Smooth muscle cell (in vitro differentiated cells): Measurements from ENCODE around the gene TRMT6. TPM values are rescaled to one million over a fixed set of nuclear protein-coding genes. Genes with fewer than 3 reads are reported as not detected.

Experiments
- DNase-seq: peaks from one replicate; lab custom pipeline; 2025; ENCODE audit not compliant: unreplicated experiment; lab: John Stamatoyannopoulos, UW
- H2AFZ ChIP-seq: fragments of 200-600 bp; sonication (generic); 2 replicates; pipeline ENCODE4 v1.6.0; 2016; ENCODE audit warnings: antibody characterized with exemption, low read depth, mild to moderate bottlenecking
- H3F3A ChIP-seq: fragments of 200-600 bp; sonication (generic); 2 replicates; pipeline ENCODE4 v1.6.0; 2017; ENCODE audit warnings: antibody characterized with exemption, low read depth
- H3K27ac ChIP-seq: fragments of 200-600 bp; sonication (generic); 2 replicates; pipeline ENCODE4 v1.5.1; 2016; ENCODE audit warnings: low read depth, mild to moderate bottlenecking
- H3K27me3 ChIP-seq: fragments of 200-600 bp; sonication (generic); 2 replicates; pipeline ENCODE4 v1.6.1; 2016; ENCODE audit warnings: low read depth, mild to moderate bottlenecking
- H3K36me3 ChIP-seq: fragments of 200-600 bp; sonication (generic); 2 replicates; pipeline ENCODE4 v1.5.1; 2016; ENCODE audit warnings: low read depth
- H3K4me1 ChIP-seq: fragments of 200-600 bp; sonication (generic); 2 replicates; pipeline ENCODE4 v1.5.1; 2016; ENCODE audit warnings: low read depth
- H3K4me2 ChIP-seq: fragments of 200-600 bp; sonication (generic); 2 replicates; pipeline ENCODE4 v1.6.0; 2016; ENCODE audit warnings: mild to moderate bottlenecking
- H3K4me3 ChIP-seq: fragments of 200-600 bp; sonication (generic); 2 replicates; pipeline ENCODE4 v1.5.1; 2016; ENCODE audit warnings: mild to moderate bottlenecking
- H3K79me2 ChIP-seq: fragments of 200-600 bp; sonication (generic); 2 replicates; pipeline ENCODE4 v1.6.0; 2016; ENCODE audit warnings: low read depth, mild to moderate bottlenecking
- H3K9ac ChIP-seq: fragments of 200-600 bp; sonication (generic); 2 replicates; pipeline ENCODE4 v1.6.0; 2016; ENCODE audit warnings: low read depth
- H3K9me3 ChIP-seq: fragments of 200-600 bp; sonication (generic); replicated peaks from 2 replicates; pipeline ENCODE4 v1.5.1; 2016; ENCODE audit warnings: low read depth
- H4K20me1 ChIP-seq: fragments of 200-600 bp; sonication (generic); 2 replicates; pipeline ENCODE4 v1.6.0; 2016; ENCODE audit warnings: low read depth
- WGBS: methylation state at CpG from one replicate; pipeline ENCODE4 v1.1.7; 2016; ENCODE audit warnings: low lambda C conversion rate; 5-methylcytosine and 5-hydroxymethylcytosine counted together
- polyA plus RNA-seq: library from polyadenylated mRNA; unstranded; fragments of >200 nt; fragmentation: Nextera tagmentation; extraction: Ambion mirVana; gene quantifications from 2 replicates; pipeline ENCODE4 v1.2.1, GENCODE V29; 2016
- total RNA-seq: library from RNA; depleted of rRNA; stranded (reverse); fragments of >200 nt; gene quantifications from 2 replicates; pipeline ENCODE4 v1.2.3, GENCODE V29; 2014
- TF ChIP-seq, protein P1 (sequence below): fragments of 200-600 bp; sonication (generic); IDR thresholded peaks from 2 replicates; pipeline ENCODE4 v1.5.1; 2017; ENCODE audit warnings: borderline replicate concordance, mild to moderate bottlenecking, antibody characterized with exemption; ENCODE audit not compliant: insufficient read depth, poor library complexity, severe bottlenecking

Gene TRMT6
- total and polyA plus RNA-seq, 2 experiments from 2014 or later, result 6.0 to 6.3 TPM

DNA sequence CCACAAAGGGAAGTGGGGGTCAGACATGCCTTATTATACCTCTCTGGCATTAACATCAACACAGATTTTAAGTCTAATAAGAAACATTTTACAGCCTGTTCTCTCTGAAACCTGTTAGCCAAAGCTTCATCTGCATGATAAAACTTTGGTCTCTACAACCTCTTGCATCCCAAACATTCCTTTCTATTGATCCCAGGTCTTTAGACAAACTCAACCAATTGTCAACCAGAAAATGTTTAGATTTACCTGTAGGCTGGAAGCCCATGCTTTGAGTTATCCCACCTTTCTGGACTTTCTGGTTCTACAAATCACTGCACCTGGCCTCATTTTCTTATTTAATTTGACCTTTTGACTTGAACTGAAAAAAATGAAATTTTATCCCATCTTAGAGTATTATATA lies 20.9 kb upstream of the TRMT6 start:
- Histone ChIP-seq H3K9ac (no peak overlapping the region), H4K20me1 (no peaks in the 10 kb centered on the region), H3K27ac (no peak overlapping the region), H3K4me3 (no peak overlapping the region), H3K4me1 (no peaks in the 10 kb centered on the region), H2AFZ (no peak overlapping the region), H3K79me2 (no peaks in the 10 kb centered on the region), H3K9me3 (no peaks in the 10 kb centered on the region), H3K36me3 (peaks cover 8% of the 10 kb centered on the region), H3K27me3 (no peaks in the 10 kb centered on the region), H3F3A (no peaks in the 10 kb centered on the region), H3K4me2 (no peak overlapping the region)
- no peak for DNase-seq
- TF ChIP-seq, protein P1, sequence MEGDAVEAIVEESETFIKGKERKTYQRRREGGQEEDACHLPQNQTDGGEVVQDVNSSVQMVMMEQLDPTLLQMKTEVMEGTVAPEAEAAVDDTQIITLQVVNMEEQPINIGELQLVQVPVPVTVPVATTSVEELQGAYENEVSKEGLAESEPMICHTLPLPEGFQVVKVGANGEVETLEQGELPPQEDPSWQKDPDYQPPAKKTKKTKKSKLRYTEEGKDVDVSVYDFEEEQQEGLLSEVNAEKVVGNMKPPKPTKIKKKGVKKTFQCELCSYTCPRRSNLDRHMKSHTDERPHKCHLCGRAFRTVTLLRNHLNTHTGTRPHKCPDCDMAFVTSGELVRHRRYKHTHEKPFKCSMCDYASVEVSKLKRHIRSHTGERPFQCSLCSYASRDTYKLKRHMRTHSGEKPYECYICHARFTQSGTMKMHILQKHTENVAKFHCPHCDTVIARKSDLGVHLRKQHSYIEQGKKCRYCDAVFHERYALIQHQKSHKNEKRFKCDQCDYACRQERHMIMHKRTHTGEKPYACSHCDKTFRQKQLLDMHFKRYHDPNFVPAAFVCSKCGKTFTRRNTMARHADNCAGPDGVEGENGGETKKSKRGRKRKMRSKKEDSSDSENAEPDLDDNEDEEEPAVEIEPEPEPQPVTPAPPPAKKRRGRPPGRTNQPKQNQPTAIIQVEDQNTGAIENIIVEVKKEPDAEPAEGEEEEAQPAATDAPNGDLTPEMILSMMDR, result no peak

- peaks cover 8% of the 10 kb centered on the region for H3K36me3 ChIP-seq
- H3K4me1 ChIP-seq, result no peaks in the 10 kb centered on the region
- H2AFZ ChIP-seq, result no peak overlapping the region
- no peak overlapping the region for H3K4me3 ChIP-seq
- WGBS, result 100% methylated on average over 2 of the region's 2 CpGs
- H3K27ac ChIP-seq, result no peak overlapping the region
- TF ChIP-seq, protein P1, result no peak
- no peak overlapping the region for H3K9ac ChIP-seq
- no peak overlapping the region for H3K4me2 ChIP-seq
- H3K79me2 ChIP-seq, result no peaks in the 10 kb centered on the region
- H3K9me3 ChIP-seq, result no peaks in the 10 kb centered on the region
- H3F3A ChIP-seq, result no peaks in the 10 kb centered on the region
- no peak for DNase-seq
- H4K20me1 ChIP-seq, result no peaks in the 10 kb centered on the region
- no peaks in the 10 kb centered on the region for H3K27me3 ChIP-seq
Measured at GRCh38 chr20:5970381-5970780, 20.0 kb upstream of the TRMT6 start.

- peaks cover 8% of the 10 kb centered on the region for H3K36me3 ChIP-seq
- DNase-seq, result no peak
Measured at GRCh38 chr20:5969940-5970339, 19.6 kb upstream of the TRMT6 start.

GRCh38 chr20:5969348-5969935 lies 19.1 kb upstream of the TRMT6 start:
- H3K79me2 ChIP-seq, result no peaks in the 10 kb centered on the region
- no peak overlapping the region for H3K9ac ChIP-seq
- no peak overlapping the region for H3K27ac ChIP-seq
- no peaks in the 10 kb centered on the region for H3K9me3 ChIP-seq
- TF ChIP-seq, protein P1, result no peak
- H2AFZ ChIP-seq, result no peak overlapping the region
- peaks cover 8% of the 10 kb centered on the region for H3K36me3 ChIP-seq
- no peak overlapping the region for H3K4me2 ChIP-seq
- no peak for DNase-seq
- no peaks in the 10 kb centered on the region for H3F3A ChIP-seq
- no peak overlapping the region for H3K4me3 ChIP-seq
- no peaks in the 10 kb centered on the region for H3K4me1 ChIP-seq
- H3K27me3 ChIP-seq, result no peaks in the 10 kb centered on the region
- WGBS, result 80% methylated on average over 9 of the region's 9 CpGs
- no peaks in the 10 kb centered on the region for H4K20me1 ChIP-seq

More at GRCh38 chr20:5969940-5970339, 19.6 kb upstream of the TRMT6 start:
- no peaks in the 10 kb centered on the region for H4K20me1 ChIP-seq
- no peak overlapping the region for H3K4me3 ChIP-seq
- no peaks in the 10 kb centered on the region for H3K4me1 ChIP-seq
- no peaks in the 10 kb centered on the region for H3K9me3 ChIP-seq
- TF ChIP-seq, protein P1, result no peak
- H3K4me2 ChIP-seq, result no peak overlapping the region
- H2AFZ ChIP-seq, result no peak overlapping the region
- no peaks in the 10 kb centered on the region for H3K27me3 ChIP-seq
- H3K27ac ChIP-seq, result no peak overlapping the region
- H3K79me2 ChIP-seq, result no peaks in the 10 kb centered on the region
- no peak overlapping the region for H3K9ac ChIP-seq
- no peaks in the 10 kb centered on the region for H3F3A ChIP-seq
